PC-9 (cell line): ENCODE measurements around the gene FAM162A.
"Not testable (repeated sequence)": the region's sequence is repeated elsewhere in the genome, so short reads cannot be mapped to it uniquely, and the experiment has no call there.

Experiments
- CTCF ChIP-seq: fragments of 200-600 bp; sonication (generic); conservative IDR thresholded peaks from 2 replicates; pipeline ENCODE4 v1.6.1; 2017; ENCODE audit warnings: mixed run types, antibody characterized with exemption, mild to moderate bottlenecking, moderate library complexity
- EZH2 ChIP-seq: fragments of 200-600 bp; sonication (generic); IDR thresholded peaks from 2 replicates; pipeline ENCODE4 v1.8.0; 2017; ENCODE audit warnings: antibody characterized with exemption, low read depth

GRCh38 chr3:122444491-122444887 lies 60.5 kb downstream of the FAM162A start:
- not testable (repeated sequence) for TF ChIP-seq CTCF, EZH2
